Testis (tissue), 3 donors: Measurements from ENCODE around the gene OR2A7. TPM values are rescaled to one million over a fixed set of nuclear protein-coding genes. Genes with fewer than 3 reads are reported as not detected.
"Not testable (repeated sequence)": the region's sequence is repeated elsewhere in the genome, so short reads cannot be mapped to it uniquely, and the experiment has no call there.

Experiments used
- DNase-seq: peaks from one replicate; pipeline ENCODE4 v3.0.0-alpha.2; 2019
- H3K27ac ChIP-seq, 2 donors: fragments of 200-600 bp; sonication (generic); one replicate each; pipeline ENCODE4 v1.5.1; 2019
- H3K27me3 ChIP-seq: fragments of 200-600 bp; sonication (generic); one replicate; pipeline ENCODE4 v1.5.1; 2019
- H3K36me3 ChIP-seq: fragments of 200-600 bp; sonication (generic); one replicate; pipeline ENCODE4 v1.5.1; 2017; ENCODE audit warnings: low read depth; ENCODE audit errors: missing control alignments
- H3K4me1 ChIP-seq: fragments of 200-600 bp; sonication (generic); one replicate; pipeline ENCODE4 v1.5.1; 2019
- H3K4me3 ChIP-seq, 2 donors: fragments of 200-600 bp; sonication (generic); one replicate each; pipeline ENCODE4 v1.5.1; 2017 to 2019
- H3K9me3 ChIP-seq: fragments of 200-600 bp; sonication (generic); one replicate; pipeline ENCODE4 v1.5.1; 2017
- WGBS, 2 donors: methylation state at CpG; one replicate each; pipeline ENCODE4 v1.1.5; 2018; 5-methylcytosine and 5-hydroxymethylcytosine counted together
- intact Hi-C: fragments of 100-400 bp; cut with DNase I; formaldehyde crosslinking; loops from one replicate; pipeline ENCODE4 v1.15.1; 2023; ENCODE audit warnings: low total_unique reads
- polyA plus RNA-seq: library from polyadenylated mRNA; stranded (reverse); fragments of 350-450 nt; fragmentation: Illumina TruSeq; extraction: RNeasy Lipid Tissue Mini Kit (QIAGEN cat#74804); gene quantifications from one replicate; pipeline ENCODE4 v1.2.3, GENCODE V29; 2014; ENCODE audit warnings: low read depth, low replicate concordance; ENCODE audit not compliant: insufficient read depth
- total RNA-seq, 2 donors: library from RNA; depleted of rRNA; stranded (reverse); fragments of >200 nt; gene quantifications; one replicate each; pipeline ENCODE4 v1.2.3, GENCODE V29; 2016

OR2A7 gene
- total and polyA plus RNA-seq, 3 donors from 2014 or later: 0.63 to 1.2 (median 1.1) TPM

DNA sequence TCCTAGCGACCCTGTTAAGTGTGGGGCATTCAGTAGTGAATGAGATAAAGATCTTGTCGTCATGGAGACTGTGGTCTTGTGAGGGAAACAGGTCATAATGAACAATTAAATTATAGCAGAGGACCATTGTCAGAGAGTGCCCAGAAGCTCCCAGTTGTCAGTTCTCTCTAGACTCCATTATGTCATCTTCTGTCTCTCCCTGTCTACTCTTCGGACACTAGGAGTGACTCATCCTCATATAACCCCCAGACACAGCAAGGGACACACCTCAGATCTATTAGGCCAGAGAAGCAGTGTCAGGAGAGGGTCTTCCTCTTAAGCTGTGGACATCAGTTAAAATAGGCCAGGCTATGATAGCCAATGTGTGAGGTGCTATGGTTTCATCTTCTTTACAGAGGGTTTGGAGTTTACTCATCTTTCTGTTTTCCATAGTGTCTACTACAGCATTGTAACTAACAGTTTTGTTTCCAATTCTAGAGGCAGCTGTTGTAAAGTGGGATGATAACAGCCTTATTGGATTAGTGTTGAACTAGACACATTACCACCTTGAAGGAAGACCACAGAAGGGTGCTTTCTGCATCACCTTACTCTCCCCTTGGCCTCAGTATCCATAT lies 22.7 kb upstream of the OR2A7 start:
- H3K27ac ChIP-seq, DNase-seq, intact Hi-C loops, H3K9me3 ChIP-seq, H3K36me3 ChIP-seq, H3K4me1 ChIP-seq, H3K4me3 ChIP-seq, H3K27me3 ChIP-seq: not testable (repeated sequence)
- no CpG with 5 or more reads among the region's 3 CpGs for WGBS, 2 donors

DNA sequence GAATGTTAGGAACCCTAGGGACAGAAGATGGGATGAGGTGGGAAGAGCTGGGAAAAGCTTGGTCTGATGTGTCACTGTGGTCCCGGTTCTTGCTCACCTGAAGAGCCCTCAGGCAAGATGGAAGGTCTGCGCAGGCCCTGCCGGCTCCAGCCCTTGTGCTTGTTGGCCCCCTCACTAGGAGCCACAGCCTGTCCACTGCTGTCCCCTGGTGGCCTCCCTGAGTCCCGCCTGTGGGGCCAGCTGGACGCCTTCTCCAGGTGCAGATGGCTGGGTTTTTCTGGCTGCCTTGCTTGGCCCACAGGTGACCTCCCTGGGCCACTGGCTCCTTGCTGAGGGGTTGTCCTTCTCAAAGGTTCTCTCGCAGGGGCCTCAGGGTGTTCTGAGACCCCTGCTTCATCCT lies 19.1 kb upstream of the OR2A7 start:
- H3K9me3 ChIP-seq, DNase-seq, H3K27ac ChIP-seq, intact Hi-C loops, H3K36me3 ChIP-seq, H3K27me3 ChIP-seq, H3K4me3 ChIP-seq, H3K4me1 ChIP-seq: not testable (repeated sequence)
- WGBS, 2 donors: no CpG with 5 or more reads among the region's 6 CpGs

DNA sequence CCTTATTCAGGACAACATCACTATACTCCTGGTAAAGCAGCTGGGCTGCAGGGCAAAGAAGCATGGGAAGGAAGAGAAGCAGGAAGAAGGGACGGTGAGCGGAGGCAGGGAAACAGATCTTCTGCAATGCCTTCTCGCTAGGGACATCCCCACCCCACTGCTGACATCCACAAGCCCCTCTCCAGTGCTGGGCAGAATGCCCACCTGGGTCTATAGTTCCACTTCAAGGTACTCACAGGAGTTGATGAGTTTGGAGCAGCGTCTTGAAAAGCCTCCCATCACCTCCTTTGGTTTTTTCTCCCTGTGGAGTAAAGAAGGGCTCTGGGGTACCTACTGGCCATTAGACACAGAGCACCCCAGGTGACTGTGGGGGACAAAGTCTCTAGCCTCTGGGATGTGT lies 17.9 kb upstream of the OR2A7 start:
- H3K4me3 ChIP-seq, H3K36me3 ChIP-seq, H3K27ac ChIP-seq, intact Hi-C loops, H3K27me3 ChIP-seq, H3K4me1 ChIP-seq, DNase-seq, H3K9me3 ChIP-seq: not testable (repeated sequence)
- 91 to 100% methylated on average over 2 of the region's 4 CpGs for WGBS, 2 donors

DNA sequence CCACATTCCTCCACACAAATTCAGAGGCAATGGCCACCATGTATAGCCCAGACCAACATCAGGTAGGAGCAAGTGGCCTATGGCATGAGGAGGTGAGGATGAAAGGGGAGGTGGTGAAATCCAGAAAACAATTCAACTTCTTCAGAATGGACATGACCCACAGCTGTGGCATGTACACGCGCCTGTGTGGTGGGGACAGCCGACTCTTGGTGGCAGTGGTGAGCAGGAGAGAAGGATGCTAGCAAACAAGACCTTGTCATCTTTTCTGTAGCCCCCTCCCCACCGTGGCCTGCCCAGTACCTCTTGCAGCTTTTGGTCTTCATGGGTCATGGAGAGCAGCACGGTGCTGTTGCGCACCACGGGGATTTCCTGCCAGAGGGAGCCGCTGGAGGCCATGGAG lies 17.4 kb upstream of the OR2A7 start:
- H3K27ac ChIP-seq, H3K4me3 ChIP-seq, H3K36me3 ChIP-seq, DNase-seq, intact Hi-C loops, H3K27me3 ChIP-seq, H3K9me3 ChIP-seq, H3K4me1 ChIP-seq: not testable (repeated sequence)
- no CpG with 5 or more reads among the region's 8 CpGs for WGBS, 2 donors

DNA sequence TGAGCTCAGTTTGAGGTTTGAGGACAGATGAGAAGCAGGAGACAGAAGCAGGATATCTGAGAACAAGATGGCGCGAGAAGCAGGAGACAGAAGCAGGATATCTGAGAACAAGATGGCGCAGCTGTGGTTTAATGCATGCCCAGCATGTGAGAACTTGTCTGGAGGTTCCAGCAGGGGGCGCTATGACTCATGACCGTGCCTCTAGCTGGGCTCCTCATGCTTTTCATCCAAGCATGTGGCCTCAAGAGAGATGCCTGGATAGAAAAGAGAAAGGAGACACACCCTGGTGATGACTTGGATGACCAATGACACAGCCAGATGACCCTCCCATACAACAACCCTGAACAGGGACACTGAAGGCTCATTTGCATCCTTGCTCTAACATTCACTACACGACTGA lies 15.4 kb upstream of the OR2A7 start:
- H3K27me3 ChIP-seq, H3K4me3 ChIP-seq, H3K36me3 ChIP-seq, H3K9me3 ChIP-seq, DNase-seq, intact Hi-C loops, H3K4me1 ChIP-seq, H3K27ac ChIP-seq: not testable (repeated sequence)
- WGBS, 2 donors: 74 to 87% methylated on average over 2 to 4 of the region's 6 CpGs

DNA sequence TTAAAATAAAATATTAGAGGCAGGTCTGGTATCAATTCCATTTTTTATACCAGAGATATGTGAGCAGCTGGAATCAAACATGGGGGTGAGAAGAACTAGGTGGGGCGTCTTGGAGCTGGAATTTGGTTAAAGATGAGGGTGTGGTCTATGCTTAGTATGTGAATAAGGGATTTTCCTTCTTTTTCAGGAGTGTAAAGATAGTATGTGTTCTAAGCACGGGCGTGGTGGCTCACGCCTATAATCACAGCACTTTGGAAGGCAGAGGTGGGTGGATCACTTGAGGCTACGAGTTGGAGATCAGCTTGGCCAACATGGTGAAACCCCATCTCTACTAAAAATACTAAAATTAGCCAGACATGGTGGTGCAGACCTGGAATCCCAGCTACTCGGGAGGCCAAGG lies 10.7 kb upstream of the OR2A7 start:
- intact Hi-C loops, H3K9me3 ChIP-seq, H3K27ac ChIP-seq, DNase-seq, H3K27me3 ChIP-seq, H3K36me3 ChIP-seq, H3K4me3 ChIP-seq, H3K4me1 ChIP-seq: not testable (repeated sequence)
- 100% methylated on average over 4 of the region's 6 CpGs; no CpG with 5 or more reads in 1 of the 2 donors for WGBS, 2 donors

DNA sequence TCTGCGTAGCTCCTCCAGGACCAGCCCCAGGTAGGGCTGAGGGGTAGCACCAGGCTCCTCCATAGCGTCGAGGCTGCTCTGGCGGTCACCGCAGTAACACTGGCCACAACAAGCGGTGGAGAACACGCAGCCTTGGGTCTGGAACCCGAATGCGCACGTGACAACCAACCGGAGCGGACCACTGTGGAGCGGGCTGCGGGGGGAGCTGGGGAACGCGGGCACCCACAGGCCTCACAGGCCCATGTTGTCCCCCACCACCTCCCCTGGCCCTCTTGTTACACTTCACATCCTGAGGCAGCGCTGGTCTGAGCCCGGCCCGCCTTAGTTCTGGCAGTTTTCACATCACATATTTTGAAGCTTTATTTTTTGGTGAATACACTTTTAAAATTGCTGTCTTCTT lies 4.6 kb upstream of the OR2A7 start, which contains the start of gene CTAGE8:
Gene CTAGE8, minus strand, starts transcription at position 101 of the 400 bp plus-strand sequence. Its CDS starts 38 bp downstream, at position 63.
- H3K36me3 ChIP-seq, H3K9me3 ChIP-seq, H3K27ac ChIP-seq, H3K4me1 ChIP-seq, DNase-seq, H3K27me3 ChIP-seq, intact Hi-C loops, H3K4me3 ChIP-seq: not testable (repeated sequence)
- no CpG with 5 or more reads among the region's 19 CpGs for WGBS, 2 donors

DNA sequence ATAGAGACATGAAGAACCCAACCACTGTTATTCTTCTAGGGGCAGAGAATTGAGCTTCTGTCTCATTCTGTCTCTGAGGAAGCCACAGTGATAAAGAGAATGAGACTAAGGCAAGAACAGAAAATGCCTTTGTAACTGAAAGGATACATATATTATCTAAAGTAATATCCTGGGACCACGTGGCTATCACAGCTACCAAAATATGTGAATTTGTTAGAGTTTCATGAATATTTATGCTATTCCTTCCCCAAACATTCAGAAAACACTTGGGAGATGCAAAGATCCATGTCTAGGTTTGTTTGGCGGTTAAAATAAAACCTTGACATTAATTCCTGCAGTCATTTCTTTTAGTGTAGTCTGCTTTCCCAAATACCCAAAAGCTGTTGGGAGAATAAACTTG lies 2.5 kb downstream of the OR2A7 start:
- H3K36me3 ChIP-seq, intact Hi-C loops, H3K9me3 ChIP-seq, H3K27ac ChIP-seq, DNase-seq, H3K4me3 ChIP-seq, H3K27me3 ChIP-seq, H3K4me1 ChIP-seq: not testable (repeated sequence)
- WGBS, 2 donors: no CpG with 5 or more reads among the region's 2 CpGs

DNA sequence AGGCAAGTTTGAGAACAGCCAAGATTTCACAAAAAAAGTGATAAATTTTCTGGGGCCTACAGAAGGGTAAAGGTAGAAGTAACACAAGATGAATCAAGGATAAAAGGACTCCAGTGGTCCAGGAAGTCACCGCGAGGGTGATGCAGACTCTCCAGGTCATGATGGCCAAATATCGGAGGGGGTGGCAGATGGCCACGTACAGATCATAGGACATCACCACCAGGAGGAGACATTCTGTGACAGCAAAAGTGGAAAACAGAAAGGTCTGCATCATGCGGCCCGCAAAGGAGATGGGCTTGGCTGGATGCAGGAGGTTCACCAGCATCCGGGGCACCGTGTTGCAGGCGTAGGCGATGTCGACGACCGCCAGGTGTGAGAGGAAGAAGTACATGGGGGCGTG lies 5.5 kb downstream of the OR2A7 start:
- H3K27me3 ChIP-seq, H3K4me1 ChIP-seq, H3K9me3 ChIP-seq, DNase-seq, H3K36me3 ChIP-seq, intact Hi-C loops, H3K27ac ChIP-seq, H3K4me3 ChIP-seq: not testable (repeated sequence)
- WGBS, 2 donors: no CpG with 5 or more reads among the region's 14 CpGs
